Fibroblast of villous mesenchyme (primary cell): ENCODE results near the gene SAPCD1. TPM values are rescaled to one million over a fixed set of nuclear protein-coding genes. Genes with fewer than 3 reads are reported as not detected.
A peak's percentile ranks its signal among the peaks of the same experiment; 100 is the strongest.

Experiments
- DNase-seq: peaks from one replicate; pipeline ENCODE4 v3.0.0-alpha.2; 2010; ENCODE audit warnings: low read depth
- H3K4me3 ChIP-seq: 2 replicates; pipeline ENCODE4 v1.5.1; 2011; ENCODE audit warnings: low read depth, mild to moderate bottlenecking, low read length
- CTCF ChIP-seq: IDR thresholded peaks from 2 replicates; pipeline ENCODE4 v1.5.1; 2012; ENCODE audit warnings: low read depth, mild to moderate bottlenecking, low read length; ENCODE audit not compliant: insufficient read depth
- total RNA-seq: library from RNA; depleted of rRNA; stranded (reverse); fragments of >200 nt; gene quantifications from 2 replicates; pipeline ENCODE4 v1.2.3, GENCODE V29; 2012

SAPCD1 gene
- total RNA-seq, 1 donor = 0.43 TPM

- no peak for TF ChIP-seq CTCF
- no peak overlapping the region for H3K4me3 ChIP-seq
- no peak for DNase-seq
These were observed 36.7 kb upstream of the SAPCD1 start for GRCh38 chr6:31725502-31726350.

GRCh38 chr6:31727034-31727716 is 35.3 kb upstream of the SAPCD1 start:
- no peak for DNase-seq
- no peak for TF ChIP-seq CTCF
- no peak overlapping the region for H3K4me3 ChIP-seq

GRCh38 chr6:31727717-31728671 is 34.5 kb upstream of the SAPCD1 start:
- no peak for DNase-seq
- TF ChIP-seq CTCF = no peak
- H3K4me3 ChIP-seq = peak overlapping the region; percentile 93

- no peak for TF ChIP-seq CTCF
- no peak for DNase-seq
- peak within 1 kb of the TSS; percentile 93 for H3K4me3 ChIP-seq
These were observed 33.5 kb upstream of the SAPCD1 start, which contains the start of gene DDAH2 for GRCh38 chr6:31728767-31729514. Gene DDAH2, minus strand, starts transcription at chr6:31729299. Its CDS starts 138 bp downstream, at chr6:31729161.

- peak; percentile 90 for DNase-seq
- peak; percentile 66 for TF ChIP-seq CTCF
- peak overlapping the region; percentile 93 for H3K4me3 ChIP-seq
These were observed 32.9 kb upstream of the SAPCD1 start for GRCh38 chr6:31729515-31729978.
